HepG2 (cell line): Measurements from ENCODE around the gene SLC25A33. TPM values are rescaled to one million over a fixed set of nuclear protein-coding genes. Genes with fewer than 3 reads are reported as not detected.

Experiments used
- ADNP ChIP-seq: sonication (generic); formaldehyde crosslinking; IDR thresholded peaks from 2 replicates; pipeline ENCODE4 v1.4.0; 2020; ENCODE audit warnings: missing genetic modification reagents
- AHR ChIP-seq: IDR thresholded peaks from 2 replicates; pipeline ENCODE4 v1.6.1; 2018; ENCODE audit warnings: missing genetic modification reagents, missing compliant biosample characterization
- CSRNP1 ChIP-seq: sonication (generic); formaldehyde crosslinking; IDR thresholded peaks from 2 replicates; pipeline ENCODE4 v1.8.1; 2023; ENCODE audit warnings: mild to moderate bottlenecking, missing genetic modification reagents
- GATAD2A ChIP-seq: IDR thresholded peaks from 2 replicates; pipeline ENCODE4 v1.6.1; 2016
- IRF2 ChIP-seq: IDR thresholded peaks from 2 replicates; pipeline ENCODE4 v1.6.1; 2018; ENCODE audit warnings: missing genetic modification reagents, missing compliant biosample characterization
- ISL2 ChIP-seq: sonication (generic); formaldehyde crosslinking; IDR thresholded peaks from 2 replicates; pipeline ENCODE4 v1.5.0; 2020; ENCODE audit warnings: missing genetic modification reagents
- MEIS2 ChIP-seq: sonication (generic); formaldehyde crosslinking; IDR thresholded peaks from 2 replicates; pipeline ENCODE4 v1.9.0; 2021; ENCODE audit warnings: mild to moderate bottlenecking, missing genetic modification reagents
- MIXL1 ChIP-seq: IDR thresholded peaks from 2 replicates; pipeline ENCODE4 v1.6.1; 2016
- MYC ChIP-seq: sonication (generic); formaldehyde crosslinking; IDR thresholded peaks from 2 replicates; pipeline ENCODE4 v1.9.0; 2021; ENCODE audit warnings: missing genetic modification reagents, borderline replicate concordance
- SNAPC2 ChIP-seq: sonication (generic); formaldehyde crosslinking; IDR thresholded peaks from 2 replicates; pipeline ENCODE4 v1.8.1; 2022; ENCODE audit warnings: mild to moderate bottlenecking, missing genetic modification reagents
- SRSF4 ChIP-seq: fragments of 200-400 bp; formaldehyde crosslinking; IDR thresholded peaks from one replicate; pipeline ENCODE4 v1.6.1; 2018; ENCODE audit warnings: mild to moderate bottlenecking, low read depth, low read length, moderate library complexity; ENCODE audit not compliant: poor library complexity, severe bottlenecking
- SSRP1 ChIP-seq: IDR thresholded peaks from 2 replicates; pipeline ENCODE4 v1.6.1; 2016; ENCODE audit warnings: control low read depth
- SYNCRIP ChIP-seq: fragments of 200-400 bp; formaldehyde crosslinking; IDR thresholded peaks from 2 replicates; pipeline ENCODE4 v1.6.1; 2018; ENCODE audit warnings: mild to moderate bottlenecking, low read depth, low read length; ENCODE audit not compliant: insufficient read depth
- TARDBP ChIP-seq: sonication (generic); formaldehyde crosslinking; IDR thresholded peaks from 2 replicates; pipeline ENCODE4 v1.8.0; 2022; ENCODE audit warnings: mild to moderate bottlenecking, missing genetic modification reagents
- TSC22D2 ChIP-seq: sonication (generic); formaldehyde crosslinking; IDR thresholded peaks from 2 replicates; pipeline ENCODE4 v1.5.1; 2020; ENCODE audit warnings: missing genetic modification reagents, mild to moderate bottlenecking, borderline replicate concordance
- ZMYM4 ChIP-seq: sonication (generic); formaldehyde crosslinking; IDR thresholded peaks from 2 replicates; pipeline ENCODE4 v1.8.1; 2023; ENCODE audit warnings: mild to moderate bottlenecking, missing genetic modification reagents
- ZNF20 ChIP-seq: sonication (generic); formaldehyde crosslinking; IDR thresholded peaks from 2 replicates; pipeline ENCODE4 v1.4.0; 2020; ENCODE audit warnings: mild to moderate bottlenecking, moderate library complexity, missing genetic modification reagents
- ZNF441 ChIP-seq: sonication (generic); formaldehyde crosslinking; IDR thresholded peaks from 2 replicates; pipeline ENCODE4 v1.7.0; 2021; ENCODE audit warnings: missing genetic modification reagents, borderline replicate concordance
- ZNF501 ChIP-seq: sonication (generic); formaldehyde crosslinking; IDR thresholded peaks from 2 replicates; pipeline ENCODE4 v1.5.1; 2020; ENCODE audit warnings: mild to moderate bottlenecking, moderate library complexity, missing genetic modification reagents
- ZNF558 ChIP-seq: sonication (generic); formaldehyde crosslinking; IDR thresholded peaks from 2 replicates; pipeline ENCODE4 v1.9.0; 2022; ENCODE audit warnings: mild to moderate bottlenecking, missing genetic modification reagents, borderline replicate concordance
- ZNF564 ChIP-seq: sonication (generic); formaldehyde crosslinking; IDR thresholded peaks from 2 replicates; pipeline ENCODE4 v1.8.1; 2023; ENCODE audit warnings: mild to moderate bottlenecking, missing genetic modification reagents
- ZNF782 ChIP-seq: sonication (generic); formaldehyde crosslinking; IDR thresholded peaks from 2 replicates; pipeline ENCODE4 v1.4.0; 2020; ENCODE audit warnings: missing genetic modification reagents, mild to moderate bottlenecking, borderline replicate concordance
- ZNF83 ChIP-seq: sonication (generic); formaldehyde crosslinking; IDR thresholded peaks from 2 replicates; pipeline ENCODE4 v1.4.0; 2020; ENCODE audit warnings: missing genetic modification reagents, mild to moderate bottlenecking, borderline replicate concordance
- polyA plus RNA-seq, 8 experiments: library from polyadenylated mRNA; depleted of rRNA in 3 of 8; stranded (reverse) in 7 of 8; unstranded in 1 of 8; fragments of >200 nt; fragmentation: Illumina TruSeq in 4 of 8; extraction: Trizol in 4 of 8; gene quantifications; 2 replicates each; pipeline versions ENCODE4 v1.2.1 to v1.2.3, GENCODE V29; 2011 to 2016; ENCODE audit warnings: low read depth in 4 of 8, missing spikeins in 1 of 8, mixed read lengths in 1 of 8; ENCODE audit not compliant: insufficient read depth in 1 of 8
- total RNA-seq, 5 experiments: library from RNA; depleted of rRNA; stranded (reverse); fragments of >200 nt; fragmentation: Illumina TruSeq; extraction: Trizol; gene quantifications; 2 replicates each; pipeline ENCODE4 v1.2.3, GENCODE V29; 2016; ENCODE audit warnings: low read depth in 1 of 5
- TF ChIP-seq, protein P1 (sequence below): sonication (generic); formaldehyde crosslinking; conservative IDR thresholded peaks from 2 replicates; pipeline ENCODE4 v1.5.0; 2020; ENCODE audit warnings: missing genetic modification reagents
- TF ChIP-seq, protein P2 (sequence below): IDR thresholded peaks from 2 replicates; pipeline ENCODE4 v1.6.1; 2016; ENCODE audit warnings: missing biosample characterization, missing genetic modification reagents, low read depth

The SLC25A33 gene
- total and polyA plus RNA-seq, 2 of the 13 experiments (the other 11 are each of a cell fraction or from before 2014, with no cell fraction given): 15.4 to 50.3 TPM

DNA sequence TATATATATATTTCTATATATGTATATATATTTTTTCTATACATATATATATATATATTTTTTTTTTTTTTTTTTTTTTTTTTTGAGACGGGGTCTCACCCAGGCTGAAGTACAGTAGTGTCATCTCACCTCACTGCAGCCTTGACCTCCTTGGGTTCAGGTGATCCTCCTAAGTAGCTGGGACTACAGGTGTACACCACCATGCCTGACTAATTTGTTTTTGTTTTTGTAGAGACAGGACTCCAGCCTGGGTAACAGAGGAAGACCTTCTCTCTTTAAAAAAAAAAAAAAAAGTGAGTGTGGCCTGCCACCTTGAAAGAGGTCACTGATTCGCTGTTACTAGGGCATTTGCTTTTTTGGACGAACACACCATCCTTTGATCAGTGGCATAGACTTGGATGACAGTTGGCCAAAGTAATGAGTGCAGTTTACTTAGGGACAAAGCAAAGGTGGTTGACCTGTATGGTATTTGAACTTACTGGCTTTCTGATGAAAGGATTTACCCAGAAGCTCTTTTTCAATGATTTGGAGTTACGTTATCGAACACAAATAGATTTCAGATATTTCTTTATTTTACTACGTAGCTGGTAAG lies 10.8 kb downstream of the SLC25A33 start (continued):
- TF ChIP-seq MEIS2 (CRISPR knock-in tag): peak; percentile 98
- no peak for TF ChIP-seq CSRNP1 (CRISPR knock-in tag)
- TF ChIP-seq ZNF20 (CRISPR knock-in tag): no peak
- TF ChIP-seq, protein P1, sequence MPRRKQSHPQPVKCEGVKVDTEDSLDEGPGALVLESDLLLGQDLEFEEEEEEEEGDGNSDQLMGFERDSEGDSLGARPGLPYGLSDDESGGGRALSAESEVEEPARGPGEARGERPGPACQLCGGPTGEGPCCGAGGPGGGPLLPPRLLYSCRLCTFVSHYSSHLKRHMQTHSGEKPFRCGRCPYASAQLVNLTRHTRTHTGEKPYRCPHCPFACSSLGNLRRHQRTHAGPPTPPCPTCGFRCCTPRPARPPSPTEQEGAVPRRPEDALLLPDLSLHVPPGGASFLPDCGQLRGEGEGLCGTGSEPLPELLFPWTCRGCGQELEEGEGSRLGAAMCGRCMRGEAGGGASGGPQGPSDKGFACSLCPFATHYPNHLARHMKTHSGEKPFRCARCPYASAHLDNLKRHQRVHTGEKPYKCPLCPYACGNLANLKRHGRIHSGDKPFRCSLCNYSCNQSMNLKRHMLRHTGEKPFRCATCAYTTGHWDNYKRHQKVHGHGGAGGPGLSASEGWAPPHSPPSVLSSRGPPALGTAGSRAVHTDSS (CRISPR knock-in tag): no peak
- TF ChIP-seq ISL2 (CRISPR knock-in tag): peak; percentile 98
- no peak for TF ChIP-seq ZNF501 (CRISPR knock-in tag)
- no peak for TF ChIP-seq SRSF4
- no peak; the same call in 1 of the 2 replicates for TF ChIP-seq AHR (CRISPR knock-in tag)
- TF ChIP-seq TARDBP (CRISPR knock-in tag): peak; percentile 88
- TF ChIP-seq TSC22D2: no peak
- no peak for TF ChIP-seq ZNF83 (CRISPR knock-in tag)
- peak; percentile 97 for TF ChIP-seq MIXL1
- TF ChIP-seq ADNP (CRISPR knock-in tag): no peak
- TF ChIP-seq ZNF782: no peak
- TF ChIP-seq SSRP1 (CRISPR knock-in tag): no peak
- TF ChIP-seq, protein P2, sequence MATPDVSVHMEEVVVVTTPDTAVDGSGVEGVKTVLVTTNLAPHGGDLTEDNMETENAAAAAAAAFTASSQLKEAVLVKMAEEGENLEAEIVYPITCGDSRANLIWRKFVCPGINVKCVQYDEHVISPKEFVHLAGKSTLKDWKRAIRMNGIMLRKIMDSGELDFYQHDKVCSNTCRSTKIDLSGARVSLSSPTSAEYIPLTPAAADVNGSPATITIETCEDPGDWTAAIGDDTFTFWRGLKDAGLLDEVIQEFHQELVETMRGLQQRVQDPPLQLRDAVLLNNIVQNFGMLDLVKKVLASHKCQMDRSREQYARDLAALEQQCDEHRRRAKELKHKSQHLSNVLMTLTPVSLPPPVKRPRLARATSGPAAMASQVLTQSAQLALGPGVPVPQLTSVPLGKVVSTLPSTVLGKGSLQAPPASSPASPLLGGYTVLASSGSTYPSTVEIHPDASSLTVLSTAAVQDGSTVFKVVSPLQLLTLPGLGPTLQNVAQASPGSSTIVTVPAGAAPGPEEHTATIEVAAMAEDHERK: no peak
- 0 out of 2 replicates have a peak, but pooled peaks have one; percentile 28 for TF ChIP-seq ZNF441 (CRISPR knock-in tag)
- peak; percentile 96 for TF ChIP-seq GATAD2A (CRISPR knock-in tag)
- no peak for TF ChIP-seq ZNF564 (CRISPR knock-in tag)
- TF ChIP-seq MYC (CRISPR knock-in tag): no peak
- 0 out of 2 replicates have a peak, but pooled peaks have one; percentile 71 for TF ChIP-seq SNAPC2
- no peak for TF ChIP-seq SYNCRIP
- TF ChIP-seq IRF2 (CRISPR knock-in tag): peak; percentile 88
- TF ChIP-seq ZMYM4 (CRISPR knock-in tag): peak; percentile 56; the same call in 1 of the 2 replicates
- TF ChIP-seq ZNF558 (CRISPR knock-in tag): no peak
